Upper lobe of right lung (tissue), 1 donor: ENCODE data around the gene CNOT2. TPM values are rescaled to one million over a fixed set of nuclear protein-coding genes. Genes with fewer than 3 reads are reported as not detected.

Source experiments
- ATAC-seq: fragments of 200-7000 bp; cut with Tn5 transposase; one replicate; pipeline ENCODE4 v1.9.1; 2020; ENCODE audit warnings: mild to moderate bottlenecking, moderate library complexity
- DNase-seq: peaks from one replicate; pipeline ENCODE4 v3.0.0-alpha.2; 2020
- H3K27ac ChIP-seq: fragments of 200-600 bp; one replicate; pipeline ENCODE4 v1.8.0; 2022
- H3K27me3 ChIP-seq: fragments of 200-600 bp; one replicate; pipeline ENCODE4 v1.8.0; 2022; ENCODE audit warnings: mild to moderate bottlenecking
- H3K36me3 ChIP-seq: fragments of 200-600 bp; one replicate; pipeline ENCODE4 v1.8.0; 2022
- H3K4me1 ChIP-seq: fragments of 200-600 bp; one replicate; pipeline ENCODE4 v1.8.0; 2022
- H3K4me3 ChIP-seq: fragments of 200-600 bp; one replicate; pipeline ENCODE4 v1.8.0; 2022; ENCODE audit warnings: mild to moderate bottlenecking
- H3K9me3 ChIP-seq: fragments of 200-600 bp; one replicate; pipeline ENCODE4 v1.8.0; 2022
- CTCF ChIP-seq: fragments of 200-600 bp; IDR thresholded peaks from one replicate; pipeline ENCODE4 v1.8.0; 2022; ENCODE audit warnings: antibody characterized with exemption
- intact Hi-C: fragments of 100-400 bp; cut with DNase I; formaldehyde crosslinking; loops from one replicate; pipeline ENCODE4 v1.11.0; 2022
- total RNA-seq: library from RNA; stranded (reverse); fragmentation: NEBNext Ultra II Directional; extraction: Animal tissue kit (Norgen Biotek cat#: 25700); gene quantifications from one replicate; pipeline ENCODE4 v1.2.1, GENCODE V29; 2021
- donor health status: DM: no; HTN: yes; CAD: no; lungs with severe emphysema.

Gene CNOT2
- total RNA-seq, 1 donor from 2014 or later: 71.4 TPM

GRCh38 chr12:70355972-70356371, 112.7 kb downstream of the CNOT2 start:
- Histone ChIP-seq H3K4me1 (no peaks in the 10 kb centered on the region), H3K9me3 (no peaks in the 10 kb centered on the region), H3K27me3 (no peaks in the 10 kb centered on the region), H3K4me3 (no peak overlapping the region), H3K27ac (no peak overlapping the region), H3K36me3 (peaks cover 28% of the 10 kb centered on the region)
- ATAC-seq: no peak
- TF ChIP-seq CTCF: no peak
- intact Hi-C loops: no loop called here
- no peak for DNase-seq

- Histone ChIP-seq H3K4me3 (no peak overlapping the region), H3K27me3 (peaks cover 22% of the 10 kb centered on the region), H3K27ac (no peak overlapping the region), H3K4me1 (no peaks in the 10 kb centered on the region), H3K36me3 (peaks cover 4% of the 10 kb centered on the region), H3K9me3 (no peaks in the 10 kb centered on the region)
- DNase-seq (no peak), ATAC-seq (no peak)
- no peak for TF ChIP-seq CTCF
- intact Hi-C loops: no loop called here
These were observed 116.4 kb downstream of the CNOT2 start for GRCh38 chr12:70359458-70360197.

- H3K36me3 ChIP-seq: no peaks in the 10 kb centered on the region
- H3K27me3 ChIP-seq: peaks cover 27% of the 10 kb centered on the region
- peaks cover 5% of the 10 kb centered on the region for H3K4me1 ChIP-seq
- no peak for ATAC-seq
- no peak overlapping the region for H3K4me3 ChIP-seq
- TF ChIP-seq CTCF: no peak
- no peak for DNase-seq
- H3K27ac ChIP-seq: no peak overlapping the region
- intact Hi-C loops: no loop called here
- no peaks in the 10 kb centered on the region for H3K9me3 ChIP-seq
These were observed 117.0 kb downstream of the CNOT2 start for GRCh38 chr12:70360218-70360617.

GRCh38 chr12:70364695-70365397, 121.6 kb downstream of the CNOT2 start:
- intact Hi-C loops: no loop called here
- Histone ChIP-seq H3K36me3 (no peaks in the 10 kb centered on the region), H3K9me3 (no peaks in the 10 kb centered on the region), H3K27ac (no peak overlapping the region), H3K27me3 (peaks cover 30% of the 10 kb centered on the region), H3K4me3 (peak overlapping the region; percentile 68), H3K4me1 (peaks cover 9% of the 10 kb centered on the region)
- no peak for ATAC-seq
- DNase-seq: no peak
- TF ChIP-seq CTCF: no peak

- DNase-seq: no peak
- Histone ChIP-seq H3K36me3 (no peaks in the 10 kb centered on the region), H3K4me3 (peak overlapping the region; percentile 68), H3K4me1 (peaks cover 9% of the 10 kb centered on the region), H3K27ac (no peak overlapping the region), H3K9me3 (no peaks in the 10 kb centered on the region), H3K27me3 (peaks cover 30% of the 10 kb centered on the region)
- intact Hi-C loops: no loop called here
- no peak for TF ChIP-seq CTCF
- ATAC-seq: no peak
These were observed 122.1 kb downstream of the CNOT2 start for GRCh38 chr12:70365398-70365647.
